GM23248 (cell line): Measurements from ENCODE around the gene FOXJ2.
"Not testable (repeated sequence)": the region's sequence is repeated elsewhere in the genome, so short reads cannot be mapped to it uniquely, and the experiment has no call there.

ENCODE experiments used
- EZH2 ChIP-seq: fragments of 200-600 bp; sonication (generic); IDR thresholded peaks from 2 replicates; pipeline ENCODE4 v1.6.1; 2018; ENCODE audit warnings: antibody characterized with exemption, mild to moderate bottlenecking; ENCODE audit not compliant: insufficient read depth, poor library complexity, severe bottlenecking
- EZH2phosphoT487 ChIP-seq: fragments of 200-600 bp; sonication (generic); IDR thresholded peaks from 2 replicates; pipeline ENCODE4 v1.6.1; 2018; ENCODE audit warnings: antibody characterized with exemption, moderate library complexity, mild to moderate bottlenecking, low read depth; ENCODE audit not compliant: insufficient read depth

GRCh38 chr12:8018213-8018612 is 14.3 kb upstream of the FOXJ2 start:
- not testable (repeated sequence) for TF ChIP-seq EZH2, EZH2phosphoT487
